ENCODE data around the gene SYTL2.

DNA sequence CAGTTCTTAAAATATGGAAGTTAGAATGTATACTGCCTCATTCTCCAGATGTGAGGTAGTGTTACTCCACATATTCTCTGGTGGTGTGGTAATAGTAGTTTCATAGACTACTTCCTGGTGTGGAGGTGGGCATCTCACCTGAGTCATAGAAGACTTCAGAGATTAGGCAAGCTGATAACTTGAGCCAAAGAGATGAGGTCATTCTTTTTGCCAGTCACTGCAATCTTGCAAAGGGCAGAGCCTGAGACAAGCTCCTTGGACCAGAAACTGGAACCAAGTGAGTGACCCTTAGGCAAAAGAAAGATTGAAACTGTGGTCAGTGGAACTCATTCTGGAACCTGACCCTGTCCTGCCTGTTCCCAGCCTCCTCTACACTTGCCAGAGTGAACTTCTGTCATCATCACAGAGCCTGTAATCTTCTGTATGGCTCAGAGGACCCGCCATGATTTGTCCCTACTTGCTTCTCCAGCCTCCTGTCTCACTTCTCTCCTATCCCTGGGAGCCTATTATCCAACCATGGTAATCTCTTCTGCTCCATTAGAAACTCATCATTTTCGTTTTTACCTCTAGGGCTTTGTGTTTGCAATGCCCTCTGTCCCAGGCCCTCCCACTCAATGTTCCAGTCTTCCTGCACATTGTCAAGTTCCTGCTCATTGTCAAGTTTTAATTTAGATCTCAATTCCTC lies 33.6 kb upstream of the SYTL2 start:
- no peak for TF ChIP-seq POLR2A (IDR thresholded peaks at IDR 0.05)
- TF ChIP-seq, protein P1, sequence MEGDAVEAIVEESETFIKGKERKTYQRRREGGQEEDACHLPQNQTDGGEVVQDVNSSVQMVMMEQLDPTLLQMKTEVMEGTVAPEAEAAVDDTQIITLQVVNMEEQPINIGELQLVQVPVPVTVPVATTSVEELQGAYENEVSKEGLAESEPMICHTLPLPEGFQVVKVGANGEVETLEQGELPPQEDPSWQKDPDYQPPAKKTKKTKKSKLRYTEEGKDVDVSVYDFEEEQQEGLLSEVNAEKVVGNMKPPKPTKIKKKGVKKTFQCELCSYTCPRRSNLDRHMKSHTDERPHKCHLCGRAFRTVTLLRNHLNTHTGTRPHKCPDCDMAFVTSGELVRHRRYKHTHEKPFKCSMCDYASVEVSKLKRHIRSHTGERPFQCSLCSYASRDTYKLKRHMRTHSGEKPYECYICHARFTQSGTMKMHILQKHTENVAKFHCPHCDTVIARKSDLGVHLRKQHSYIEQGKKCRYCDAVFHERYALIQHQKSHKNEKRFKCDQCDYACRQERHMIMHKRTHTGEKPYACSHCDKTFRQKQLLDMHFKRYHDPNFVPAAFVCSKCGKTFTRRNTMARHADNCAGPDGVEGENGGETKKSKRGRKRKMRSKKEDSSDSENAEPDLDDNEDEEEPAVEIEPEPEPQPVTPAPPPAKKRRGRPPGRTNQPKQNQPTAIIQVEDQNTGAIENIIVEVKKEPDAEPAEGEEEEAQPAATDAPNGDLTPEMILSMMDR (IDR thresholded peaks at IDR 0.05): no peak
- no peak for TF ChIP-seq EP300 (IDR thresholded peaks at IDR 0.05)
- TF ChIP-seq POLR2AphosphoS5 (IDR thresholded peaks at IDR 0.05): no peak
